Measurements from ENCODE around the gene AMOT. TPM values are rescaled to one million over a fixed set of nuclear protein-coding genes. Genes with fewer than 3 reads are reported as not detected.

The AMOT gene
- total RNA-seq, 1 experiment from 2014 or later = 4.0 TPM

DNA sequence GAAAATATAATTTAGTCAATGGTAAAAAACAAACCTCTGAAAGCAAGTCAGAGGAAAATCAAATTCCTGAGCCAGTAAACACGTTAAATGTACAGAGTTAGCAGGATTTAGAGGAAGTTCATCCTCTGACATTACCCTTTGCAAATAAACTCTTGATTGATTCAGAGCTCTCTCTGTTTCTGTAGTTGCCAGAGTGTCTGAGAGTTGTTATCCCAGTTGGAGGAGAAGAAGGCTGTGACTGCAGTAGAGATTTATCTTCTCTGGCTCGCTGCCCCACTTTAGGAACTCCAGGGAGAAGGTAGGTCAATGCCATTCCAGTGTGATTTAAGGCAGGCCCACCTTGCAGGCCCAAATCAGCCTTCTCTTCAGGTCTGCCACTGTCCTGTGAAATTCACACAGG is 6.2 kb upstream of the AMOT start:
- Histone ChIP-seq H3K4me1 (ENCODE audit: control insufficient read depth, insufficient read depth, low read length) (0 out of 2 replicates have a peak, but pooled peaks cover 2% of the 10 kb centered on the region), H3K36me3 (ENCODE audit: control insufficient read depth, insufficient read depth, low read length) (no peaks in the 10 kb centered on the region), H3K9me3 (ENCODE audit: control insufficient read depth, insufficient read depth, low read depth, low read length) (no peaks in the 10 kb centered on the region), H3K4me3 (ENCODE audit: low read depth in 2 of 2, low read length in 2 of 2) (no peak overlapping the region), H3K27ac (ENCODE audit: low read length) (no peak overlapping the region), H3K27me3 (ENCODE audit: control insufficient read depth, insufficient read depth, low read length) (no peaks in the 10 kb centered on the region)
- ChIA-PET POLR2A (no interaction called here), CTCF (no interaction called here)
- BruUV-seq (replicated peaks) = no TSS peak
- ATAC-seq (no peak), DNase-seq (ENCODE audit: low read depth, low spot score) (no peak)
- in situ Hi-C loops (cut with HindIII; ENCODE audit: low pct_unique_long_range_greater_than_20kb, low sequenced_read_pairs) (no loop called here), intact Hi-C loops (cut with micrococcal nuclease; ENCODE audit: unreplicated experiment) (no loop called here)
- no peak for TF ChIP-seq TCF7L2 (IDR thresholded peaks at IDR 0.05; ENCODE audit: low read depth, low read length)
- no peak for TF ChIP-seq REST (IDR thresholded peaks at IDR 0.05; ENCODE audit: insufficient read depth in 1 of 2, low read depth in 2 of 2, low read length in 1 of 2)
- no peak for TF ChIP-seq SIN3A (IDR thresholded peaks at IDR 0.05; ENCODE audit: borderline replicate concordance, insufficient read depth, low read depth, low read length)
- TF ChIP-seq POLR2AphosphoS5 (IDR thresholded peaks at IDR 0.05; ENCODE audit: low read depth, low read length) = no peak
- no peak for TF ChIP-seq CTCF (IDR thresholded peaks at IDR 0.05)

- no peak for TF ChIP-seq CTCF (IDR thresholded peaks at IDR 0.05)
- TF ChIP-seq TCF7L2 (IDR thresholded peaks at IDR 0.05; ENCODE audit: low read depth, low read length) = no peak
- TF ChIP-seq REST (IDR thresholded peaks at IDR 0.05; ENCODE audit: insufficient read depth in 1 of 2, low read depth in 2 of 2, low read length in 1 of 2) = no peak
- TF ChIP-seq POLR2AphosphoS5 (IDR thresholded peaks at IDR 0.05; ENCODE audit: low read depth, low read length) = no peak
- no peak for TF ChIP-seq SIN3A (IDR thresholded peaks at IDR 0.05; ENCODE audit: borderline replicate concordance, insufficient read depth, low read depth, low read length)
- ChIA-PET POLR2A (no interaction called here), CTCF (no interaction called here)
- 0 out of 2 replicates have a peak, but pooled peaks cover 2% of the 10 kb centered on the region for H3K4me1 ChIP-seq (ENCODE audit: control insufficient read depth, insufficient read depth, low read length)
- in situ Hi-C loops (cut with HindIII; ENCODE audit: low pct_unique_long_range_greater_than_20kb, low sequenced_read_pairs) (no loop called here), intact Hi-C loops (cut with micrococcal nuclease; ENCODE audit: unreplicated experiment) (no loop called here)
- no TSS peak for BruUV-seq (replicated peaks)
- DNase-seq (ENCODE audit: low read depth, low spot score) = no peak
- no peaks in the 10 kb centered on the region for H3K36me3 ChIP-seq (ENCODE audit: control insufficient read depth, insufficient read depth, low read length)
- no peaks in the 10 kb centered on the region for H3K9me3 ChIP-seq (ENCODE audit: control insufficient read depth, insufficient read depth, low read depth, low read length)
- no peak overlapping the region for H3K4me3 ChIP-seq (ENCODE audit: low read depth in 2 of 2, low read length in 2 of 2)
- ATAC-seq = no peak
- no peak overlapping the region for H3K27ac ChIP-seq (ENCODE audit: low read length)
- no peaks in the 10 kb centered on the region for H3K27me3 ChIP-seq (ENCODE audit: control insufficient read depth, insufficient read depth, low read length)
Observed at GRCh38 chrX:112846187-112846586, 5.6 kb upstream of the AMOT start.

Data from Panc1 (cell line).